Urinary bladder (tissue), 4 donors: ENCODE measurements around the gene NSRP1. TPM values are rescaled to one million over a fixed set of nuclear protein-coding genes. Genes with fewer than 3 reads are reported as not detected.
"Not testable (repeated sequence)": the region's sequence is repeated elsewhere in the genome, so short reads cannot be mapped to it uniquely, and the experiment has no call there.

ENCODE experiments used
- DNase-seq: peaks from one replicate; pipeline ENCODE4 v3.0.0-alpha.2; 2015; ENCODE audit errors: extremely low spot score
- H3K27ac ChIP-seq: one replicate; pipeline ENCODE4 v1.5.1; 2013; ENCODE audit warnings: low read depth, mild to moderate bottlenecking, moderate library complexity
- H3K36me3 ChIP-seq: one replicate; pipeline ENCODE4 v1.6.1; 2013; ENCODE audit warnings: mild to moderate bottlenecking, moderate library complexity; ENCODE audit not compliant: insufficient read depth
- H3K4me1 ChIP-seq: one replicate; pipeline ENCODE4 v1.6.1; 2013; ENCODE audit warnings: mild to moderate bottlenecking, moderate library complexity; ENCODE audit not compliant: insufficient read depth
- H3K4me3 ChIP-seq: one replicate; pipeline ENCODE4 v1.5.1; 2013; ENCODE audit warnings: low read depth, low read length
- WGBS: extraction: QIAGEN DNeasy Blood & Tissue Kit; methylation state at CpG from one replicate; pipeline ENCODE4 v1.1.7; 2013; 5-methylcytosine and 5-hydroxymethylcytosine counted together
- polyA plus RNA-seq: library from polyadenylated mRNA; stranded (reverse); fragments of 200-250 nt; gene quantifications from one replicate; pipeline ENCODE4 v1.2.3, GENCODE V29; 2013
- total RNA-seq: library from RNA; depleted of rRNA; stranded (reverse); fragments of >200 nt; gene quantifications from one replicate; pipeline ENCODE4 v1.2.3, GENCODE V29; 2014
- donor health status: healthy with polysubstance abuse.
- donor health status: healthy.

NSRP1 gene
- total and polyA plus RNA-seq, 2 donors, result 29.5 to 30.9 TPM

- H3K27ac ChIP-seq, result no peak overlapping the region
- H3K36me3 ChIP-seq, result no peaks in the 10 kb centered on the region
- no peak for DNase-seq
- WGBS, result 62% methylated on average over 2 of the region's 2 CpGs
- H3K4me3 ChIP-seq, result no peak overlapping the region
- H3K4me1 ChIP-seq, result no peaks in the 10 kb centered on the region
These were observed 57.0 kb downstream of the NSRP1 start for GRCh38 chr17:30173649-30174048.

DNA sequence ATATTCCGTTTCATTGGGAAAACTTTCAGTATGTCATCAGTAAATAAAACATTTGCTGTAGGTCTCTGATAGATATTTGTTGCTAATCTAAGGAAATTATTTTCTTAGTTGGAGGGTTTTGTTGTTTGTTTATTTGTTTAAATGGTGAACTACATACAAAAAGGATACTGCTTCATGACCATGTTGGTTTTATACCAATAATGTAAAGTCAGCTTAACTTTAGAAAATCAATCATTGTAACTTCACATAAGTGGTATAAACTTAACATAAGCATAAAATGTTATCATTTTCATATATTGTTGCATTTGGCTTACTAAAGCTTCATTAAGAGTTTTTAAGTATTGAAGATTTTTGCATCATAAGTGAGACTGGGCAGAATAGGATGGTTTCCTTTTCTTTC, 57.9 kb downstream of the NSRP1 start:
- Histone ChIP-seq H3K4me3 (no peak overlapping the region), H3K4me1 (no peaks in the 10 kb centered on the region), H3K27ac (no peak overlapping the region), H3K36me3 (no peaks in the 10 kb centered on the region)
- 94% methylated on average over 1 of the region's 1 CpG for WGBS
- no peak for DNase-seq

DNA sequence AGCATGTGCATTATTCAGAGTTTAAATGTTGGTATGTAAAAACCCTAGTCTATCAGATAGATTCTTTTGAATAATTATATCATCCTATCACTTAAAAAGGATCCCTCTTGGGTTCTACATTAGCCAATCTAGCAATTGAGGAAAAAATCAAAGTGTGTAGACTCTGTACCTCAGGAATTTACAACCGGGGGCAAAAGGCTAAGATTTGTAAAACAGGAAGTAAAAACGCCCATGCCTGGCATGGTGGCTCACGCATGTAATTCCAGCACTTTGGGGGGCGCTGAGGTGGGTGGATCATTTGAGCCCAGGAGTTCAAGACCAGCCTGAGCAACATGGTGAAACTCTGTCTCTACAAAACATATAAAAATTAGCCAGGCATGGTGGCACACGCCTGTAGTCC, 60.2 kb downstream of the NSRP1 start:
- Histone ChIP-seq H3K4me1 (no peaks in the 10 kb centered on the region), H3K4me3 (no peak overlapping the region), H3K36me3 (no peaks in the 10 kb centered on the region), H3K27ac (no peak overlapping the region)
- WGBS, result 93% methylated on average over 5 of the region's 5 CpGs
- no peak for DNase-seq

- no peak overlapping the region for H3K27ac ChIP-seq
- H3K36me3 ChIP-seq, result no peaks in the 10 kb centered on the region
- no peak overlapping the region for H3K4me3 ChIP-seq
- 87% methylated on average over 1 of the region's 1 CpG for WGBS
- no peak for DNase-seq
- no peaks in the 10 kb centered on the region for H3K4me1 ChIP-seq
These were observed 70.1 kb downstream of the NSRP1 start for GRCh38 chr17:30186761-30187160.

GRCh38 chr17:30187573-30187972, 71.0 kb downstream of the NSRP1 start:
- no peak overlapping the region for H3K4me3 ChIP-seq
- no peak for DNase-seq
- 84% methylated on average over 2 of the region's 2 CpGs for WGBS
- H3K36me3 ChIP-seq, result no peaks in the 10 kb centered on the region
- H3K4me1 ChIP-seq, result no peaks in the 10 kb centered on the region
- peak overlapping the region; percentile 23 for H3K27ac ChIP-seq

DNA sequence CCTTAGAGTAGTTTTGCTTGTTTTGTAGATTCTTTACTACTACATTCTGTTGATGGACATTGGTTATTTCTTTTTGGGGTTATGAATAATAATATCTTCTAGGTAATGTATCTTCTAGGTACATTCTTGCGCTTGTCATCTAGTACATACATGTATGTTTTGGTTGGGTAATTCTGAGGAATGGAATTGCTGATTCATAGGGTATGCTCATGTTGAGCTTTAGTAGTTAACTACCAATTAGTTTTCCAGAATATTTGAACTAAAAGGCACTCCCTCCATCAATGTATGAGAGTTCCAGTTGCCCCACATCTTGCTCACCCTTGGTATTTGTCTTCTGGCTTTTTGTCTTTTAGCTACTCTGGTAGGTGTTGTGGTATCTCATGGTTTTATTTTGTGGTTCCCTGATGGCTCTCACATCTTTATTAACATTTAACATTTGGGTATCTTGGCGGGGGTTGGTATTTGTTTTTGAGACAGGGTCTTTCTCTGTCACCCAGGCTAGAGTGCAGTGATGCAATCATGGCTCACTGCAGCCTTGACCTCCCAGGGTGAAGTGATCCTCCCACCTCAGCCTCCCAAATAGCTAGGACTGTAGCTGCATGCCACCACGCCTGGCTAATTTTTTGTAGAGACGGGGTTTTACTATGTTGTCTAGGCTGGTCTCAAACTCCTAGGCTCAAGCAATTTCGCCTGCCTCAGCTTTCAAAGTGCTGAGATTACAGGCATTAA, 71.8 kb downstream of the NSRP1 start:
- 95% methylated on average over 5 of the region's 5 CpGs for WGBS

DNA sequence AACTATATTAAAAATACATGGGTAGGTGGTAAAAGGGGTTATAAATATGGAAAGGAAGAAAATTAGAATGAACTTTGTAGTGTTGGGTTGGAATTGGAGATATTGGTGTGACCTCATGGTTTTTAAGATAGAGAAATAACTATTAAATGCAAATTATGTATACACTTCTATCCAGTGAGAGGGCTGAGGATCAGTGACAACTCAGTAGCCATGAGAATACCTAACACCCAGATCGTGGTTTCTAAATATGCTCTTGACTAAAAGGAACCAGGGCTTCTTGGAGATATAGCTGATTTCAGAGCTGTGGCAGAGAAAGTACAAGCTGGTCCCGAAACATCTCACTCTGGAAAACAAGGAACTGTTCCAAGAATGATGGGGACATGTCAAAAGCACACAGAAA, 74.5 kb downstream of the NSRP1 start:
- WGBS, result 79% methylated on average over 2 of the region's 2 CpGs
- DNase-seq, result no peak

More for the DNA sequence above, 71.8 kb downstream of the NSRP1 start:
- Histone ChIP-seq H3K4me1 (no peaks in the 10 kb centered on the region), H3K4me3 (no peak overlapping the region), H3K36me3 (no peaks in the 10 kb centered on the region), H3K27ac (no peak overlapping the region)
- DNase-seq, result no peak

DNA sequence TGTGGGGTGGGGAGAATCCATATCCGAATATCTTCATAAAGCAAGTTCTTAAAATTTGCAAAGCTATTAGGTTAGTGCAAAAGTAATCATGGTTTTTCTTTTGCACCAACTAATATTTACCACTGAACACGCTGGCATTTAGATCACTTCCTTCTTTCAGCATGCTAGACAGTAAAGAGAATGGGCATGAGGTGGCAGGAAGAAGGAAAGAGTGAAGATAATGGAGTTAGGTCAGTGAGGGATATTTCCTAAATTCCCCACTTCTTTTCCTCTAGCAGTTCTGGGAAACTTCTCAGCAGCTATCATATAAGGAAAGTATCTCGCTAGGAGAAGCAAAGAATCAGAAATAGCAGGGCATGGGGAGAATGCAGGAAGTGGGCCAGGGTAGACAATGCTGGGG, 79.9 kb downstream of the NSRP1 start:
- WGBS, result 72% methylated on average over 3 of the region's 3 CpGs
- no peak overlapping the region for H3K4me3 ChIP-seq
- no peaks in the 10 kb centered on the region for H3K36me3 ChIP-seq
- H3K27ac ChIP-seq, result no peak overlapping the region
- H3K4me1 ChIP-seq, result no peaks in the 10 kb centered on the region
- DNase-seq, result no peak

More for the DNA sequence above, 74.5 kb downstream of the NSRP1 start:
- H3K4me1 ChIP-seq, result no peaks in the 10 kb centered on the region
- H3K36me3 ChIP-seq, result no peaks in the 10 kb centered on the region
- H3K27ac ChIP-seq, result no peak overlapping the region
- no peak overlapping the region for H3K4me3 ChIP-seq

DNA sequence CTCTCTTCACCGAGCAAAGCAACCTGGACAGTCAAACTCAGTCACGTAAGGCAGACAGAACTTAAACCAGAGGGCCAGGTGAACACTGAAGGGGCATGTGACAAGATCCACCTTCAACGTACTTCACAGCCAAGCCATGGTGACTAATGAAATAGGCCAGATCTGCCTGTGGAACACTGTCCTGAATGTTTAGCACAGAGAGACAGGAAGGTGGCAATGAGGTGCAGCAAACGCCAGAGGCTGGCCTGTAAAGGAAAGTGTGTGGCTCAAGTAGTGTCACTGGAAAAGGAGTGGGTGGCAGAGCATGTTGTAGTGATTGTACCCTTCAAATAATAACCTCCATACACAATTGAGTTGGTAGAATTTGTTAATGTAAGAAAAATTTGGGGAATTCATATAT, 80.8 kb downstream of the NSRP1 start:
- no peak for DNase-seq
- no peaks in the 10 kb centered on the region for H3K36me3 ChIP-seq
- WGBS, result 78% methylated on average over 4 of the region's 4 CpGs

GRCh38 chr17:30199600-30199999, 83.0 kb downstream of the NSRP1 start:
- Histone ChIP-seq H3K4me1 (no peaks in the 10 kb centered on the region), H3K4me3 (no peak overlapping the region), H3K36me3 (no peaks in the 10 kb centered on the region), H3K27ac (no peak overlapping the region)
- 81% methylated on average over 5 of the region's 5 CpGs for WGBS
- DNase-seq, result no peak

More for the DNA sequence above, 80.8 kb downstream of the NSRP1 start:
- Histone ChIP-seq H3K4me1 (no peaks in the 10 kb centered on the region), H3K27ac (no peak overlapping the region), H3K4me3 (no peak overlapping the region)

DNA sequence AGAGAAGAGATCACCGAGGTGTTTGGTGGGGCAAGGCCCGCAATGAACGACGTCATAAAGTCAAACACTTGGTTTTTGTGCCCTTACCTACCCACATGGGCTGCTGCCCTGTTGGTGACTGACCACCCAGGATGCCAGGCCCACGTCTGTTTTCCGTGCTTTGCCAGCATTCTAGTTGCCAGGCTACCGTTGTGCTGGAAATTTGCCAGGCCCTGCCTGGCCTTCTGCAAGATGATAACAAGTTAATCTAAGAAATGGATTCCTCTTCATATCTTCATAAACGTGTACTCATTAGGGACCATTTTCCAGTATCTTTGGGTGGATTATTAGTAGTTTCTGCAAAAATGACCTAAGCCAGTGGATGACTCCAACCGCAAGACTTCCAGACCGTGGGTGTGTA, 83.5 kb downstream of the NSRP1 start:
- H3K4me1 ChIP-seq, result no peaks in the 10 kb centered on the region
- no peak overlapping the region for H3K27ac ChIP-seq
- DNase-seq, result no peak
- H3K36me3 ChIP-seq, result no peaks in the 10 kb centered on the region
- H3K4me3 ChIP-seq, result no peak overlapping the region
- WGBS, result 69% methylated on average over 10 of the region's 10 CpGs

GRCh38 chr17:30200656-30201055, 84.0 kb downstream of the NSRP1 start:
- not testable (repeated sequence) for DNase-seq, H3K27ac ChIP-seq, H3K4me3 ChIP-seq, H3K36me3 ChIP-seq, H3K4me1 ChIP-seq
- WGBS, result 84% methylated on average over 9 of the region's 9 CpGs

DNA sequence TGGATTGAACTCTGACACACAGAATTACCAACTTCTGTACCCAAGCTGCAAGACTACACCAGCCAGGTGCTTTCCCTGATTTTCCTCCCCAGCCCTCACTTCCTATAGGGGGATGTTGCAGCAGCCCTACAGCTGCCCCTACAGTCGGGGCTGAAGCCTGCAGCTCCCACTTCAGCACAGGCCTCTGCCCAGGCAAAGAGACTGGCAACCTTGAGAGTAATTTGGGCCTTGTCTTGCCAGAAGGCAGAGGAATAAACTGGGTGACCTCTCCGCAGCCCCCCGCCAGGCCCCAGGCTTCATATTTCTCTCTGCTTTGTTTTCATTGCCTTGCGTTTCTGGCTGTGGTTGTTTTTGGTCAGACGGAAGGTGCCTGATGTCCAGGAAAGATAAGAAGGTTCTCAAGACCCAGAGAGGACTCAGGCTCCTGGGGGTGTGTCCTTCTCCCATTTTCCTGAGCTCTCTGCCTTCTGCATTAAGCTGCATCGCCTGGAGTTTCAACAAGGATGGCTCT, 86.9 kb downstream of the NSRP1 start:
- H3K27ac ChIP-seq, result no peak overlapping the region
- no peak for DNase-seq
- no peak overlapping the region for H3K4me3 ChIP-seq
- H3K36me3 ChIP-seq, result no peaks in the 10 kb centered on the region
- 60% methylated on average over 6 of the region's 6 CpGs for WGBS
- no peaks in the 10 kb centered on the region for H3K4me1 ChIP-seq

DNA sequence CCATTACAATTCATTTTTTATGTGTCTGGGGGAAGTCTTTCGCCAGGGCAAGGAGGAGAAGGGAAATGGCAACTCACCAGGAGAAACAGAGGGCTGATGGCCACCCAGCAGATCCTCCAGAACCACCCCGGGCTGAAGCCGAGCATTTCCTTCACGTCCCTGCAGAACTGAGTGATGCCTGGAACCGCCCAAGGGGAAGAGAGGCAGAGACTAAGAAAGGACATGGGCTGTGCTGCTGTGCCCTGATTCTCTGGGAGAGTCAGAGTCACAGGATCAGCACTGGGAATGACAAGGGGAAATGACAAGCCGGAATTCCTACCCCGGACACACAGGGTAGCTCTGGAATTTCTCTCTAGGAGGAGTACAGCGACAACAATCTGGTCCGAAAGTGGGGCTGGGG, 91.0 kb downstream of the NSRP1 start:
- no peaks in the 10 kb centered on the region for H3K4me1 ChIP-seq
- WGBS, result 80% methylated on average over 9 of the region's 9 CpGs
- H3K27ac ChIP-seq, result no peak overlapping the region
- no peak for DNase-seq
- H3K36me3 ChIP-seq, result no peaks in the 10 kb centered on the region
- no peak overlapping the region for H3K4me3 ChIP-seq
